ACHN (cell line): ENCODE data around the gene CX3CL1.
"Not testable (repeated sequence)": the region's sequence is repeated elsewhere in the genome, so short reads cannot be mapped to it uniquely, and the experiment has no call there.

Experiments
- DNase-seq: peaks from one replicate; pipeline ENCODE4 v3.0.0-alpha.2; 2015
- in situ Hi-C: cut with HindIII; loops from 2 replicates; pipeline ENCODE4 v1.10.0; 2017; ENCODE audit warnings: low sequenced_read_pairs, low pct_ligation_motif_present, low pct_unique_long_range_greater_than_20kb

CX3CL1 gene

GRCh38 chr16:57354311-57354710 is 18.0 kb upstream of the CX3CL1 start:
- in situ Hi-C loops: no loop called here
- DNase-seq: no peak

GRCh38 chr16:57355898-57356414 is 16.3 kb upstream of the CX3CL1 start:
- in situ Hi-C loops: no loop called here
- no peak for DNase-seq

- DNase-seq: no peak
- in situ Hi-C loops: no loop called here
Observed at GRCh38 chr16:57356547-57356946, 15.7 kb upstream of the CX3CL1 start.

GRCh38 chr16:57357330-57358085 is 14.8 kb upstream of the CX3CL1 start:
- DNase-seq: no peak
- in situ Hi-C loops: no loop called here

- DNase-seq: no peak
- in situ Hi-C loops: no loop called here
Observed at GRCh38 chr16:57358086-57358420, 14.2 kb upstream of the CX3CL1 start.

GRCh38 chr16:57358527-57359095 is 13.7 kb upstream of the CX3CL1 start, which contains the start of gene CCL22:
Gene CCL22 (plus strand): TSS chr16:57358783. CDS start chr16:57358817, 34 bp downstream.
- in situ Hi-C loops: no loop called here
- DNase-seq: no peak

GRCh38 chr16:57360321-57360935 is 11.9 kb upstream of the CX3CL1 start:
- no peak for DNase-seq
- in situ Hi-C loops: no loop called here

- no peak for DNase-seq
- in situ Hi-C loops: no loop called here
Observed at GRCh38 chr16:57361404-57361803, 10.9 kb upstream of the CX3CL1 start.

- in situ Hi-C loops: no loop called here
- no peak for DNase-seq
Observed at GRCh38 chr16:57364143-57364542, 8.1 kb upstream of the CX3CL1 start.

- DNase-seq: no peak
- in situ Hi-C loops: no loop called here
Observed at GRCh38 chr16:57366544-57367040, 5.7 kb upstream of the CX3CL1 start.

GRCh38 chr16:57367116-57367752 is 5.1 kb upstream of the CX3CL1 start:
- in situ Hi-C loops: no loop called here
- DNase-seq: no peak

- no peak for DNase-seq
- in situ Hi-C loops: no loop called here
Observed at GRCh38 chr16:57371494-57372371, 557 bp upstream of the CX3CL1 start.

GRCh38 chr16:57373117-57373947 is 1.0 kb downstream of the CX3CL1 start:
- peak; percentile 66 for DNase-seq
- in situ Hi-C loops: no loop called here

GRCh38 chr16:57374067-57374534 is 1.8 kb downstream of the CX3CL1 start:
- in situ Hi-C loops: no loop called here
- no peak for DNase-seq

- in situ Hi-C loops, DNase-seq: not testable (repeated sequence)
Observed at GRCh38 chr16:57374925-57375465, 2.7 kb downstream of the CX3CL1 start.

- DNase-seq: no peak
- in situ Hi-C loops: no loop called here
Observed at GRCh38 chr16:57376313-57376818, 4.1 kb downstream of the CX3CL1 start.
